ENCODE results near the gene PTPN20.

Gene PTPN20

DNA sequence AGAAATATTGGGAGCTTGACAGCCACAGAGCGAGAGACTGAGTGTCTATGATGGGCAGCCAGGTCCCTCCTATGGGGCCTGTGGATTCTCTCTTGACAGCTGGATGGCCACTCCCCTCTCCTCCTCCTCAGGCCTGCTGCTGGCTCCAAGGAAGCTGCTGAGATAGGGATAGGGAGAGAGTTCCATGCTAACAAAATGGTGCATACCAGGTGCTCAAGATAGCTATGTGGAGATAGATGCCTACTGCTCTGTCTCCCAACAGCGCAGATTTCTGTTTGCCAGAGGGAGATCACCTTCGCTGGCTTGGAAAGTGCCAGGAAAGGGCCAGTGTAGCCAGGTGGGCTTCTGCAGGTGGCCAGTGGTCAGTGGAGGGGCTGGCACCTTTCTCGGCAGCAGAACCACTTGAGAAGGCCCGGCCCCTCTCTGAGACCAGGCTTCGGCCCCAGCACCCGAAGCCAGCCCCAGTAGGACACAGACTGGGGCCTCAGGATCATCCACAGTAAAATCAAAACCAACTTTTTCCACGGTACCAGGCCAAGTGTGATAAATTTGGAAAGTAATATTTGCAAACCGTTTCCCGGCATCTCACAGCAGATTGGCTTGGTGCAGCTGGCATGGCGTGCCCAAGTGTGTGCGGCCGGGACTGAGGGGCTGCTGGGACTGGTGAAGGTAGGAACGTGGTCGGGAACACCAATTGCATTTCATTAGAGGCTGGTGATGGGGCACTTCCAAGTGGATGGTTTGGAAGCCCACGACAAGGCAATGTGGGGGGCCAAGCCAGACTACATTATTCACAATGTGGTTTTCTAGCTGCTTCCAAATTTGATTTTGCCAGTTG, 139.6 kb downstream of the PTPN20 start:
- no peak for DNase-seq (ENCODE audit: low read depth in 1 of 2, low spot score in 1 of 2)
- no peaks in the 10 kb centered on the region for H3K27me3 ChIP-seq (ENCODE audit: insufficient read depth, poor library complexity, severe bottlenecking)
- H3K27ac ChIP-seq (replicated peaks) = no peak overlapping the region
- TF ChIP-seq, protein P1, sequence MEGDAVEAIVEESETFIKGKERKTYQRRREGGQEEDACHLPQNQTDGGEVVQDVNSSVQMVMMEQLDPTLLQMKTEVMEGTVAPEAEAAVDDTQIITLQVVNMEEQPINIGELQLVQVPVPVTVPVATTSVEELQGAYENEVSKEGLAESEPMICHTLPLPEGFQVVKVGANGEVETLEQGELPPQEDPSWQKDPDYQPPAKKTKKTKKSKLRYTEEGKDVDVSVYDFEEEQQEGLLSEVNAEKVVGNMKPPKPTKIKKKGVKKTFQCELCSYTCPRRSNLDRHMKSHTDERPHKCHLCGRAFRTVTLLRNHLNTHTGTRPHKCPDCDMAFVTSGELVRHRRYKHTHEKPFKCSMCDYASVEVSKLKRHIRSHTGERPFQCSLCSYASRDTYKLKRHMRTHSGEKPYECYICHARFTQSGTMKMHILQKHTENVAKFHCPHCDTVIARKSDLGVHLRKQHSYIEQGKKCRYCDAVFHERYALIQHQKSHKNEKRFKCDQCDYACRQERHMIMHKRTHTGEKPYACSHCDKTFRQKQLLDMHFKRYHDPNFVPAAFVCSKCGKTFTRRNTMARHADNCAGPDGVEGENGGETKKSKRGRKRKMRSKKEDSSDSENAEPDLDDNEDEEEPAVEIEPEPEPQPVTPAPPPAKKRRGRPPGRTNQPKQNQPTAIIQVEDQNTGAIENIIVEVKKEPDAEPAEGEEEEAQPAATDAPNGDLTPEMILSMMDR (IDR thresholded peaks at IDR 0.05; ENCODE audit: insufficient read depth, low read length) = no peak
- TF ChIP-seq GABPA (IDR thresholded peaks at IDR 0.05; ENCODE audit: low read depth) = no peak
- no peak for TF ChIP-seq POLR2AphosphoS5 (IDR thresholded peaks at IDR 0.05; ENCODE audit: low read depth)
- TF ChIP-seq, protein P2, sequence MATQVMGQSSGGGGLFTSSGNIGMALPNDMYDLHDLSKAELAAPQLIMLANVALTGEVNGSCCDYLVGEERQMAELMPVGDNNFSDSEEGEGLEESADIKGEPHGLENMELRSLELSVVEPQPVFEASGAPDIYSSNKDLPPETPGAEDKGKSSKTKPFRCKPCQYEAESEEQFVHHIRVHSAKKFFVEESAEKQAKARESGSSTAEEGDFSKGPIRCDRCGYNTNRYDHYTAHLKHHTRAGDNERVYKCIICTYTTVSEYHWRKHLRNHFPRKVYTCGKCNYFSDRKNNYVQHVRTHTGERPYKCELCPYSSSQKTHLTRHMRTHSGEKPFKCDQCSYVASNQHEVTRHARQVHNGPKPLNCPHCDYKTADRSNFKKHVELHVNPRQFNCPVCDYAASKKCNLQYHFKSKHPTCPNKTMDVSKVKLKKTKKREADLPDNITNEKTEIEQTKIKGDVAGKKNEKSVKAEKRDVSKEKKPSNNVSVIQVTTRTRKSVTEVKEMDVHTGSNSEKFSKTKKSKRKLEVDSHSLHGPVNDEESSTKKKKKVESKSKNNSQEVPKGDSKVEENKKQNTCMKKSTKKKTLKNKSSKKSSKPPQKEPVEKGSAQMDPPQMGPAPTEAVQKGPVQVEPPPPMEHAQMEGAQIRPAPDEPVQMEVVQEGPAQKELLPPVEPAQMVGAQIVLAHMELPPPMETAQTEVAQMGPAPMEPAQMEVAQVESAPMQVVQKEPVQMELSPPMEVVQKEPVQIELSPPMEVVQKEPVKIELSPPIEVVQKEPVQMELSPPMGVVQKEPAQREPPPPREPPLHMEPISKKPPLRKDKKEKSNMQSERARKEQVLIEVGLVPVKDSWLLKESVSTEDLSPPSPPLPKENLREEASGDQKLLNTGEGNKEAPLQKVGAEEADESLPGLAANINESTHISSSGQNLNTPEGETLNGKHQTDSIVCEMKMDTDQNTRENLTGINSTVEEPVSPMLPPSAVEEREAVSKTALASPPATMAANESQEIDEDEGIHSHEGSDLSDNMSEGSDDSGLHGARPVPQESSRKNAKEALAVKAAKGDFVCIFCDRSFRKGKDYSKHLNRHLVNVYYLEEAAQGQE (IDR thresholded peaks at IDR 0.05; ENCODE audit: insufficient replicate concordance, low read depth) = no peak
- TF ChIP-seq SPI1 (IDR thresholded peaks at IDR 0.05; ENCODE audit: borderline replicate concordance, low read depth) = no peak
- no peak overlapping the region for H3K4me3 ChIP-seq (replicated peaks; ENCODE audit: insufficient read depth, low read length)

DNA sequence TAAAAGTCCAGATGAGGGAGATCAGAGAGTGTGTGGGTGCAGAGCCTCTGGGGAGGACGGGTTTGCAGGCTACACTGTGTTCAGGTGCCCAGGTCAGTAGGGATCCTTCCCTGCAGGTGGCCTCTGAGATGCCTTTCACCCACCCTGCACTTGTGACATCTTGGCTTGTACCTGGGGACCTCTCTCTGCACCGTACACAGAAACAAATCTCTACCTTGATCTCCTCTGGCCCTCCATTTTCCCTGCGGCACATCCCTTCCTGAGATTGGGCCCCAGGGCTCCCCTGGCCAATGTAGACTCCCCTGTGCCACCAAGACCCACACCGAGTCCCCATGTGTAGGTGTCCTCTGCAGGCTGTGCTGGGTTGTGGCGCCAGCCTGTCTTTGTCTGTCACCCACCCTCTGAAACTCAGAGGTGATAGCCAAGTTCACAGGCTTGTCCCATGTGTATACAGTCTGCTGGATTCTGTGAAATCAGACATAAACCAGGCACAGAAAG, 140.6 kb downstream of the PTPN20 start:
- TF ChIP-seq SPI1 (IDR thresholded peaks at IDR 0.05; ENCODE audit: borderline replicate concordance, low read depth) = no peak
- no peak for TF ChIP-seq GABPA (IDR thresholded peaks at IDR 0.05; ENCODE audit: low read depth)
- TF ChIP-seq, protein P1 (IDR thresholded peaks at IDR 0.05; ENCODE audit: insufficient read depth, low read length) = no peak
- TF ChIP-seq, protein P2 (IDR thresholded peaks at IDR 0.05; ENCODE audit: insufficient replicate concordance, low read depth) = no peak
- no peak for TF ChIP-seq POLR2AphosphoS5 (IDR thresholded peaks at IDR 0.05; ENCODE audit: low read depth)
- Histone ChIP-seq H3K4me3 (replicated peaks; ENCODE audit: insufficient read depth, low read length) (no peak overlapping the region), H3K27ac (replicated peaks) (no peak overlapping the region), H3K27me3 (ENCODE audit: insufficient read depth, poor library complexity, severe bottlenecking) (no peaks in the 10 kb centered on the region)
- DNase-seq (ENCODE audit: low read depth in 1 of 2, low spot score in 1 of 2) = no peak

Data from HL-60 (cell line).